GM18511 (cell line): ENCODE results near the gene HOXA3.

Experiments
- ATAC-seq: cut with Tn5 transposase; IDR thresholded peaks from one replicate; pipeline ENCODE4 v1.9.1; 2021; ENCODE audit warnings: mild to moderate bottlenecking, moderate library complexity; ENCODE audit not compliant: unreplicated experiment

HOXA3 gene

GRCh38 chr7:27131390-27131819 is 21.0 kb downstream of the HOXA3 start:
- no peak for ATAC-seq

GRCh38 chr7:27130540-27131389 is 21.6 kb downstream of the HOXA3 start, which contains the start of gene HOXA4:
HOXA4 (minus strand) TSS chr7:27130757; CDS start chr7:27130733, 24 bp downstream.
- ATAC-seq, result peak; percentile 89

DNA sequence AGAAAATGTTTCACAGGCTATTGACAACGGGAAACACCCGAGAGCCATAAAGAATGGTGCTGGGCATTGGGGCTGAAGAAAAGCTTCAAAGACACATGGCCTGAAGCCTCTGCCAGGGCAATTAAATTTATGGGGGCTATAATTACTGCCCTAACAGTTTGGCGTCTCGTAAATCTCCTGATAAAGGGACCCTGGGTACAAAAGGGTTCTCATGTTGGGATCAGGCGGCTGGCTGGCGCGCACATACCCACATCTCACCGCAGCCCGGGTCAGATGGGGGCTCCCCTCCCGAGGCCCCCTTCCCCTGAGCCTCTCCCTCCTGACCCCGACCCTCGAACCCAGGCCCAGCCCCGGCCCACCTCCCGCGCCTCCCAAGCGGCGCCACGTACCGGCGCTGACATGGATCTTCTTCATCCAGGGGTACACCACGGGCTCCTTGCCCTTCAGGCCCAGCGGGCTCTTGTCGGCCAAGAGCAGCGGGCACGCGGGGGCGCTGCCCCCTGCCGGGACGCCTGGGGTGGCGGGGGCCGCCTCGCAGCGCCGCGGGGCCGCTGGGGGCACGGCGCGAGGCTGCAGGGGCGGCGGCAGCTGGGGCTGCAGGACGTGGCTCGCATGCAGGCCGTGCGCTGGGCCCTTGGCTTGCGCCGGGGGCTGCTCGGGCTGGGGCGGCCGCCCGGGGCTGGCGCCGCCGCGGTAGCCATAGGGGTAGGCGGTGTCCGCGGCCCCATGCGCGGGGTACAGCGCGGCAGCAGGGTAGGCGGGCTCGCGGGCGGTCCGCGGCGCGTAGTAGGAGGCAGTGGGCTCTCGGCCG is 22.4 kb downstream of the HOXA3 start:
- peak; percentile 22 for ATAC-seq

- no peak for ATAC-seq
Measured at GRCh38 chr7:27128776-27129728, 23.3 kb downstream of the HOXA3 start.

- no peak for ATAC-seq
Measured at GRCh38 chr7:27128034-27128433, 24.3 kb downstream of the HOXA3 start.

DNA sequence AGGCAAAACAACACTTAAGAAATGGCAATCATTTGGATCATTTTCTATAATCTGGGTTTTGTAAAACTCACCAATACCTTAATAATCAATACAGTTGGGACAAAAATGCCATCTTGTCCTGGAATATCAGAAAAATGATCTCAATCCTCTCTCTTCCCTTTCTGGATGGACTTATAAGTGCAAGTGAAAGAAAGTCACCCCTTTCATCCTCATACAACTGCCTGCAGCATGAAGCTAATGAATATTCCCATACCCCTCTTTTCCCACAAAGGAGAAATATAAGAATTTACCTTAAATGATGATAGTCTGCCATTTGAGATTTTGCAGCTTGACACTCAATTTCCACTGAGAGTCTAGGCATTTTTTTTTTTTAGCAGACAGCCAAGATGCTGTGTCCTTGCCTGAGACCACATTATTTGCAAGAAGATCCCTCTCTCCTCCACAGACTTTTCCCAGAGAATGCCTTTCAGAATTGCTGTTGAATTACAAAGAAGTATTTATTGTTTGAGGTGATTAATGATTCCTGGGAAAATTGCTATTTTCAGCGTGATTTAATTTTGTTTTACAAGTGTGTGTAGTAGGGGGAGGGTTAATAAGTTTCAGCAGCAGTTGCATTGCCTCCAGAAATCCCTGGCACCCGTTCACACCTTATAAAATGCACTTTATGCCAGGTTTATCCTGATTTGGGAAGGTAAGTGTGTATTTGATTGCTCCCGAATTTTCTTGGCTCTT is 25.6 kb downstream of the HOXA3 start:
- no peak for ATAC-seq

DNA sequence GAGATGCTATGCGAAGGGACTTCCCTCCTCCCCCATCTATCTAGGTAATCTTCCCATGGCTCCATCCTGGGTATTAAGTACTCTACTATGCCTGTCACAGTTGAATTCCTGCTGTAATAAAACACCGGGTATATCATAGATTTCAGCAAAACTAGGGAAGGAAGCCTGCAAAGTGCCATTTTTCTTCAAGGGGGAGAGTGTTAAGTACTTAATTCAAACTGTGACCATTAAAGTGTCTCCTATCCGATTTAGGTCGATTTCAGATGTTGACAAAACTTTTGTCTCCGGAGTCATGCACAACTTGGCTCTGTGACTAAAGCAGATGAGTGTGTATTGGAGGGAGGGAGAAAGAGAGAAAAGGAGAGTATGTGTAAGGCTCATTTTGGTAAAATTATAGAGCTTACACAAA is 26.4 kb downstream of the HOXA3 start:
- no peak for ATAC-seq

GRCh38 chr7:27124902-27125689 is 27.3 kb downstream of the HOXA3 start:
- ATAC-seq, result no peak

- no peak for ATAC-seq
Measured at GRCh38 chr7:27124096-27124901, 28.1 kb downstream of the HOXA3 start.

DNA sequence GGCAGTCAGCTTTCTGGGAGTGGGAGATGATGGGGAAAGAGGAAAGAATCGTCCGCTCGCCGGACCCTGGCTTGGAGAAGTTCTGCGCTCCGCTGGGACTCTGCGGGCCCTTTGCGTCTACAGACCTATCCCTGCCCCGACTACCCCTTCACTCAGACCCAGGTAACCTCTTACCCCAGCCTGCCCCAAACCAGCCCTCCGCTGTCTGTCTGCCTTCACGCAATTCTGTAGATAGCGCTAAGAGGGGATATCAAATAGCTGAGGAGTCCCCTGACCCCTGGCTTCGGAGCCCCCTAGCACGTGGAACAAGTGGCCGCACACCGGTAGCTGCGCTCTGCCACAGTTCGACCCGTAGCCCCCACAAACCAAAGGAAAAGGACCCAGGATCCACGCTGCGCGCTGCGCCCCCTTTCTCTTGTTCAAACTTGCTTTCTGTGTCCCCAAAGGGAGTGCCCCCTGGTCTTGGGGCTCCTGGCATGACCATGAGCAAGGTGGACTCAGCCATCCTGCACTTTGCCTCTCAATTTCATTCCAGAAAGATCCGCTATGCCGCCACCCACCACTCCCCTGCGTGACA is 28.8 kb downstream of the HOXA3 start:
- ATAC-seq, result no peak

DNA sequence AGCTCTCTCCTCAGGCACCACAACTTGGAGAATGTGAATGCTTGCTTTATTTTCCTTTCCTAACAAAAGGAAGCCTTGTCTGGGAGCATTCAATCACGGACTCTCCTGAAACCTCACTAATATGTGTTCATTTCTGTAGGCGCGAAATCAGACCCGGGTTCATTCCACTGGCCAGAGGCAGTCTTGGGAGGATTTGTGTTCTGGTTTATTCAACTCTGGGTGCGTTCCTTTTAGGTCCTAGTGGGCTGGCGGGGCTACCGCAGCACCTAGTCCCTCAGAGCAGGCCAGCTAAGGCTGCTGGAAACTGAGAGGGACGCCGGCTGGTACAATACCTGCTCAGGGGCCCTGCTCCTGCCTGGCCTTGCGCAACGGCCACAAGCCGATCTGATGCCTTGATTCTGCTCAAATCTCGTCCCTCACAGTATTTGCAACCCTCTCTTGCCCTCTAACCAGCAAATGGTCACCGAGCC is 29.3 kb downstream of the HOXA3 start:
- ATAC-seq, result no peak

DNA sequence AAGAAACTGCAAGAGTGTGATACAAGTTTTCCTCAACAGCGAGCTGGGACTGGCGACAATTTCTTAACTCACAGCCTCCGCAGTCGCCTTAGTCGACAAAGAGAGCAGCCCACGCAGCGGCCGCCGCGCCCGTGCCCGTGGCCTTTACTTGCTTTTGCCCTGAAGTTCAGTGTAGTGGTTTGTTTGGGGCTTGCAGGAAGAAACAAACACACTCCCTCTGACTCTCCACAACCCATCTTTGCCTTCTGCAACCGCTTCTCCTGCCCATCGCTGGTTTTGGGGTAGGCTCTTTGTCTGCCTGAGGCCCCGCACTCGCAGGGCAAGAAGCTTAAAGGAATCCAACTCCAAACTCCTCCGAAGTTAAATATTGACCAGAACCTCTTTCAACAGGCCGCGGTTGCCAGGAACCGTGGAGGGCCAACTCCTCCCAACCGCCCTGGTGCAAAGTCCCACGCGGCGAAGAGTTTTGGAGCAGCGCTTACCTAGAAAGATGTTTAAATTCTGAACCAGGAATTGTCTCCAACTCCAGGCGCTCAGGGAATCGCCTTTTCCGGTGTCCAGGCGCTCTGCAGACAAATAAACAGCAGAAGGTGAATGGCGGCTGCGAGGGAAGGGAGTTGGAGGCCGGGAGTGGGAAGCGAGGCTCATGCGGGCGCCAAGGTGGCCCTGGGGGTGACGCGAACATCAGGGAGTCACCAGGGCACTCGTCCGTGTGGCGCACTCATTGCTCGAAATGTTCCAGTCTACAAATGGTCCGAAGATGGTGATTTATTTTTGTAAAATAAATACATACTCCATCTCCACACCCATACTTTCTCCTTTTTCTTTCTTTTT is 30.1 kb downstream of the HOXA3 start:
- no peak for ATAC-seq

- ATAC-seq, result no peak
Measured at GRCh38 chr7:27121684-27122076, 30.7 kb downstream of the HOXA3 start.

DNA sequence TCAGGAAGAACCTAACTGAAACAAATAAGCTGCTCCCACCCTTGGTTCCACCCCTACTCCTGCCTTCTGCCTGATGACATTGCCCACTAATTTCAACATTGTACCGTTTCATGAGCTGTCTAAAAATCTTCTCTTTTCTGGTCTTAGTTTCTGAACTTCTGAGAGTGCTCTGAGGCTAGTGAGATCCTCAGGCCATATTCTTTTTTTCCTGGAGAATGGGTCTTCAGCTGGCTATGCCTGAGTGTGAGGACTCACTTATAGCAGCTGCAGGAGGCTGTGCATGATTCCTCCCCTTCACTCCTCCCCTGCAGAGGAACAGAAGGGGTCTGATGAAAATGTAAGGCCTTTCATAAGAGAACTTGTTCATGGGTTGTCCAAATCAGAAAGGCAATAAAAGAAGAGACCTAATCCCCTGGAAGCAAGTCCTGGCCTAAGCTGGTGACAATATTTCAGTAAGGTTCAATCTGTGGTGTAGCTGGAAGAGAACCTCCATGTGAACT is 32.9 kb downstream of the HOXA3 start:
- no peak for ATAC-seq

- ATAC-seq, result no peak
Measured at GRCh38 chr7:27118580-27118979, 33.8 kb downstream of the HOXA3 start.

DNA sequence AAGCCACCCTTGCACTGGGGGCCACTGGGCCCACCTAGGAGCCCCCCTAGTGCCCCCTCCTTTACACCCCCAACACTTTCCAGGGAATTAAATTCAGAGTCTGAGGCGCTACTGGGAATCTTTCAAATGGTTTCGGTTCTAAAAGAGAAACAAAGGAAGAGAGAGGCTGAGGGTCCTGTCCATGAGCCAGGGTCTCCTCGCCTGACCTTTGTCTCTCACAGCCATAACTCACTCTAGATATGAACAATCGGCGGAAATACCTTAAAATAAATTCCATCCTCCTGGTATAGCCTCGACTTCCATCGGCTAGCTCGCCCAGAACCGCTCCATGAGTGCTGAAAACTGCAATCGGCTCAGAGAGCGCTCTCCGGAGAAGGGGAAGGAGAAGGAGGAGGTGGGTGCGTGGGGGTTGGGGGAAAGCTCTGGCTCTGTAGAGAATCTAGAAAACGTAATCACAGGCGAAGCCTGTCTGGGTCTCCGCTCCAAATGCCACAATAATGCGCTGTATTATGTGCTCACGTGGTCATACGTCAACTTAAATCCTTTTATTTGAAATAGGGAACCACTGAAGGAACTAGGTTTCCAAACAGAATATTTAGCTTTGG is 34.4 kb downstream of the HOXA3 start:
- ATAC-seq, result no peak
